Endodermal cell (in vitro differentiated cells): Measurements from ENCODE around the gene LAMP2. TPM values are rescaled to one million over a fixed set of nuclear protein-coding genes. Genes with fewer than 3 reads are reported as not detected.

ENCODE experiments used
- DNase-seq: peaks from one replicate; pipeline ENCODE4 v3.0.0-alpha.2; 2017
- H3K27ac ChIP-seq: 2 replicates; pipeline ENCODE4 v1.5.1; 2013; ENCODE audit warnings: mild to moderate bottlenecking, low read depth, low read length, moderate library complexity
- H3K27me3 ChIP-seq: 2 replicates; pipeline ENCODE4 v1.6.1; 2013; ENCODE audit warnings: mild to moderate bottlenecking, low read length, moderate library complexity; ENCODE audit not compliant: insufficient read depth, control insufficient read depth, poor library complexity, severe bottlenecking
- H3K36me3 ChIP-seq: 2 replicates; pipeline ENCODE4 v1.7.0; 2013; ENCODE audit warnings: mild to moderate bottlenecking, low read length, moderate library complexity; ENCODE audit not compliant: control insufficient read depth, insufficient read depth
- H3K4me1 ChIP-seq: one replicate; pipeline ENCODE4 v1.7.0; 2013; ENCODE audit warnings: low read length; ENCODE audit not compliant: control insufficient read depth, insufficient read depth
- H3K4me3 ChIP-seq: 2 replicates; pipeline ENCODE4 v1.5.1; 2013; ENCODE audit warnings: mild to moderate bottlenecking, low read length, moderate library complexity
- H3K9ac ChIP-seq: 2 replicates; pipeline ENCODE4 v1.6.1; 2013; ENCODE audit warnings: mild to moderate bottlenecking, low read length, moderate library complexity; ENCODE audit not compliant: poor library complexity, severe bottlenecking; ENCODE audit errors: extremely low read depth
- H3K9me3 ChIP-seq: 2 replicates; pipeline ENCODE4 v1.6.1; 2013; ENCODE audit warnings: mild to moderate bottlenecking, low read length, moderate library complexity; ENCODE audit not compliant: control insufficient read depth
- H3K27ac Mint-ChIP-seq: 2 replicates; pipeline ENCODE4 v1.8.0; 2020; ENCODE audit warnings: mixed read lengths
- H3K27me3 Mint-ChIP-seq: 2 replicates; pipeline ENCODE4 v1.8.0; 2021; ENCODE audit warnings: mild to moderate bottlenecking, mixed read lengths; ENCODE audit not compliant: insufficient read depth
- H3K36me3 Mint-ChIP-seq: 2 replicates; pipeline ENCODE4 v1.8.0; 2020; ENCODE audit warnings: low read depth, mixed read lengths
- H3K4me1 Mint-ChIP-seq: 2 replicates; pipeline ENCODE4 v1.8.0; 2020; ENCODE audit warnings: mixed read lengths
- H3K4me3 Mint-ChIP-seq: 2 replicates; pipeline ENCODE4 v1.8.0; 2020; ENCODE audit warnings: mild to moderate bottlenecking, moderate library complexity, mixed read lengths
- H3K9me3 Mint-ChIP-seq: 2 replicates; pipeline ENCODE4 v1.8.0; 2020; ENCODE audit warnings: mild to moderate bottlenecking, mixed read lengths
- CTCF ChIP-seq: fragments of 200-600 bp; sonication (generic); conservative IDR thresholded peaks from 2 replicates; pipeline ENCODE4 v1.5.0; 2021; ENCODE audit warnings: antibody characterized with exemption, mild to moderate bottlenecking
- WGBS, 2 experiments: methylation state at CpG; one replicate each; pipeline versions ENCODE4 v1.1.5 to v1.1.7; 2013; ENCODE audit warnings: missing lambda C conversion rate in 2 of 2, mixed read lengths in 1 of 2; ENCODE audit not compliant: insufficient coverage in 1 of 2, insufficient read length in 1 of 2; 5-methylcytosine and 5-hydroxymethylcytosine counted together
- total RNA-seq, 2 donors: library from RNA; stranded (reverse); fragmentation: NEBNext Ultra II Directional in 1 of 2; extraction: Animal tissue kit (Norgen Biotek cat#: 25700) in 1 of 2; gene quantifications; 2 replicates in 1 of 2; 3 replicates in 1 of 2; pipeline ENCODE4 v1.2.1, GENCODE V29; 2021

The LAMP2 gene
- total RNA-seq, 2 donors from 2014 or later: 33.5 to 34.7 TPM

- no peak for DNase-seq
- Histone ChIP-seq H3K4me1 (no peaks in the 10 kb centered on the region), H3K27me3 (no peaks in the 10 kb centered on the region), H3K27ac (no peak overlapping the region), H3K4me3 (no peak overlapping the region), H3K9ac (no peak overlapping the region), H3K36me3 (no peaks in the 10 kb centered on the region), H3K9me3 (no peaks in the 10 kb centered on the region)
- no peak for TF ChIP-seq CTCF
- H3K4me1 Mint-ChIP-seq: no peaks in the 10 kb centered on the region
- no peaks in the 10 kb centered on the region for H3K27me3 Mint-ChIP-seq
- no peak overlapping the region for H3K4me3 Mint-ChIP-seq
- H3K36me3 Mint-ChIP-seq: peaks cover 5% of the 10 kb centered on the region
- H3K9me3 Mint-ChIP-seq: peaks cover 32% of the 10 kb centered on the region
- no peak overlapping the region for H3K27ac Mint-ChIP-seq
- 91% methylated on average over 2 of the region's 2 CpGs; no CpG with 5 or more reads in 1 of the 2 experiments for WGBS, 2 experiments
Measured at GRCh38 chrX:120512627-120513026, 43.5 kb upstream of the LAMP2 start.

- H3K36me3 ChIP-seq: no peaks in the 10 kb centered on the region
- H3K9me3 Mint-ChIP-seq: peaks cover 32% of the 10 kb centered on the region
- no peak for TF ChIP-seq CTCF
- H3K4me3 ChIP-seq: no peak overlapping the region
- WGBS, 2 experiments: 95 to 100% methylated on average over 1 to 3 of the region's 3 CpGs
- no peak for DNase-seq
- H3K4me3 Mint-ChIP-seq: no peak overlapping the region
- H3K4me1 ChIP-seq: no peaks in the 10 kb centered on the region
- H3K27me3 ChIP-seq: no peaks in the 10 kb centered on the region
- H3K9me3 ChIP-seq: no peaks in the 10 kb centered on the region
- peaks cover 4% of the 10 kb centered on the region for H3K36me3 Mint-ChIP-seq
- H3K27ac Mint-ChIP-seq: no peak overlapping the region
- no peaks in the 10 kb centered on the region for H3K4me1 Mint-ChIP-seq
- no peak overlapping the region for H3K27ac ChIP-seq
- no peak overlapping the region for H3K9ac ChIP-seq
- no peaks in the 10 kb centered on the region for H3K27me3 Mint-ChIP-seq
Measured at GRCh38 chrX:120512222-120512621, 43.1 kb upstream of the LAMP2 start.

- no peak overlapping the region for H3K4me3 Mint-ChIP-seq
- 90% methylated on average over 1 of the region's 1 CpG; no CpG with 5 or more reads in 1 of the 2 experiments for WGBS, 2 experiments
- Histone ChIP-seq H3K27ac (no peak overlapping the region), H3K4me1 (no peaks in the 10 kb centered on the region), H3K4me3 (no peak overlapping the region), H3K9ac (no peak overlapping the region), H3K36me3 (no peaks in the 10 kb centered on the region), H3K27me3 (no peaks in the 10 kb centered on the region), H3K9me3 (no peaks in the 10 kb centered on the region)
- peaks cover 36% of the 10 kb centered on the region for H3K9me3 Mint-ChIP-seq
- H3K27ac Mint-ChIP-seq: no peak overlapping the region
- TF ChIP-seq CTCF: no peak
- H3K36me3 Mint-ChIP-seq: no peaks in the 10 kb centered on the region
- DNase-seq: no peak
- no peaks in the 10 kb centered on the region for H3K4me1 Mint-ChIP-seq
- H3K27me3 Mint-ChIP-seq: peaks cover 2% of the 10 kb centered on the region
Measured at GRCh38 chrX:120504569-120504968, 35.5 kb upstream of the LAMP2 start.
